ENCODE data around the gene RAB29.

RAB29 gene

GRCh38 chr1:205746757-205747412, 28.4 kb downstream of the RAB29 start:
- no peak for ATAC-seq
- TF ChIP-seq ZNF565 (CRISPR knock-in tag; conservative IDR thresholded peaks at IDR 0.05; ENCODE audit: low read depth) = no peak
- TF ChIP-seq RARB (CRISPR knock-in tag; IDR thresholded peaks at IDR 0.05) = no peak
- no peak for TF ChIP-seq PPARA (CRISPR knock-in tag; IDR thresholded peaks at IDR 0.05; ENCODE audit: borderline replicate concordance)
- TF ChIP-seq ISL1 (CRISPR knock-in tag; IDR thresholded peaks at IDR 0.05) = no peak
- TF ChIP-seq ZC3H10 (CRISPR knock-in tag; IDR thresholded peaks at IDR 0.05) = no peak
- TF ChIP-seq ESRRG (CRISPR knock-in tag; IDR thresholded peaks at IDR 0.05) = no peak
- TF ChIP-seq ZNF70 (CRISPR knock-in tag; IDR thresholded peaks at IDR 0.05) = no peak
- no peak for TF ChIP-seq BACH2 (CRISPR knock-in tag; IDR thresholded peaks at IDR 0.05; ENCODE audit: borderline replicate concordance)
- TF ChIP-seq SNAI2 (CRISPR knock-in tag; IDR thresholded peaks at IDR 0.05) = no peak
- no peak for TF ChIP-seq ZFP3 (CRISPR knock-in tag; IDR thresholded peaks at IDR 0.05)
- no peak for TF ChIP-seq OSR1 (CRISPR knock-in tag; IDR thresholded peaks at IDR 0.05)
- TF ChIP-seq CSDC2 (CRISPR knock-in tag; IDR thresholded peaks at IDR 0.05) = no peak
- no peak for TF ChIP-seq TSHZ2 (CRISPR knock-in tag; IDR thresholded peaks at IDR 0.05)
- no peak for TF ChIP-seq TOX (CRISPR knock-in tag; IDR thresholded peaks at IDR 0.05; ENCODE audit: borderline replicate concordance)
- no peak for TF ChIP-seq GLIS3 (CRISPR knock-in tag; IDR thresholded peaks at IDR 0.05)
- no peak for TF ChIP-seq PATZ1 (CRISPR knock-in tag; IDR thresholded peaks at IDR 0.05; ENCODE audit: borderline replicate concordance)
- no peak for TF ChIP-seq TCF4 (CRISPR knock-in tag; IDR thresholded peaks at IDR 0.05; ENCODE audit: borderline replicate concordance)
- no peak for TF ChIP-seq CREB5 (CRISPR knock-in tag; IDR thresholded peaks at IDR 0.05; ENCODE audit: low read depth)

GRCh38 chr1:205744403-205744802, 30.9 kb downstream of the RAB29 start:
- ATAC-seq = no peak

GRCh38 chr1:205743977-205744376, 31.3 kb downstream of the RAB29 start:
- ATAC-seq = no peak
- no peak for TF ChIP-seq ZFP3 (CRISPR knock-in tag; IDR thresholded peaks at IDR 0.05)
- no peak for TF ChIP-seq ESRRG (CRISPR knock-in tag; IDR thresholded peaks at IDR 0.05)
- no peak for TF ChIP-seq CSRNP3 (CRISPR knock-in tag; IDR thresholded peaks at IDR 0.05)
- no peak for TF ChIP-seq ISL1 (CRISPR knock-in tag; IDR thresholded peaks at IDR 0.05)
- TF ChIP-seq ZFP30 (CRISPR knock-in tag; IDR thresholded peaks at IDR 0.05) = no peak
- TF ChIP-seq ZNF70 (CRISPR knock-in tag; IDR thresholded peaks at IDR 0.05) = no peak
- TF ChIP-seq CSDC2 (CRISPR knock-in tag; IDR thresholded peaks at IDR 0.05) = no peak
- TF ChIP-seq ZC3H10 (CRISPR knock-in tag; IDR thresholded peaks at IDR 0.05) = no peak
- TF ChIP-seq PATZ1 (CRISPR knock-in tag; IDR thresholded peaks at IDR 0.05; ENCODE audit: borderline replicate concordance) = no peak
- no peak for TF ChIP-seq OSR1 (CRISPR knock-in tag; IDR thresholded peaks at IDR 0.05)
- TF ChIP-seq GLIS3 (CRISPR knock-in tag; IDR thresholded peaks at IDR 0.05) = no peak
- TF ChIP-seq CREB5 (CRISPR knock-in tag; IDR thresholded peaks at IDR 0.05; ENCODE audit: low read depth) = no peak

More at GRCh38 chr1:205744403-205744802, 30.9 kb downstream of the RAB29 start:
- TF ChIP-seq GLIS3 (CRISPR knock-in tag; IDR thresholded peaks at IDR 0.05) (no peak), TCF4 (CRISPR knock-in tag; IDR thresholded peaks at IDR 0.05; ENCODE audit: borderline replicate concordance) (no peak), PATZ1 (CRISPR knock-in tag; IDR thresholded peaks at IDR 0.05; ENCODE audit: borderline replicate concordance) (no peak)
